Osteoblast (primary cell): ENCODE results near the gene TTLL12. TPM values are rescaled to one million over a fixed set of nuclear protein-coding genes. Genes with fewer than 3 reads are reported as not detected.

Experiments
- DNase-seq: peaks from one replicate; pipeline ENCODE4 v3.0.0; 2011; ENCODE audit warnings: low spot score, mixed read lengths; ENCODE audit not compliant: insufficient read length; ENCODE audit errors: missing footprints
- H2AFZ ChIP-seq: 2 replicates; pipeline ENCODE4 v1.6.0; 2011; ENCODE audit warnings: mild to moderate bottlenecking, low read length
- H3K27ac ChIP-seq: 2 replicates; pipeline ENCODE4 v1.5.1; 2011; ENCODE audit warnings: mild to moderate bottlenecking, low read depth, low read length, moderate library complexity
- H3K27me3 ChIP-seq: 2 replicates; pipeline ENCODE4 v1.6.0; 2012; ENCODE audit warnings: mild to moderate bottlenecking, control low read depth, inconsistent platforms, low read length, moderate library complexity; ENCODE audit not compliant: insufficient read depth
- H3K36me3 ChIP-seq: 2 replicates; pipeline ENCODE4 v1.5.1; 2011; ENCODE audit warnings: mild to moderate bottlenecking, low read length, control low read depth, moderate library complexity; ENCODE audit not compliant: insufficient read depth
- H3K4me1 ChIP-seq: 2 replicates; pipeline ENCODE4 v1.5.1; 2011; ENCODE audit warnings: mild to moderate bottlenecking, low read length, control low read depth, moderate library complexity; ENCODE audit not compliant: insufficient read depth
- H3K4me2 ChIP-seq: 2 replicates; pipeline ENCODE4 v1.6.0; 2011; ENCODE audit warnings: mild to moderate bottlenecking, low read length; ENCODE audit not compliant: insufficient read depth
- H3K4me3 ChIP-seq: fragments of 200-600 bp; sonication (generic); 3 replicates; pipeline ENCODE4 v1.5.1; 2012; ENCODE audit warnings: mild to moderate bottlenecking, low read length, inconsistent platforms; ENCODE audit not compliant: insufficient read depth
- H3K79me2 ChIP-seq: 2 replicates; pipeline ENCODE4 v1.6.0; 2012; ENCODE audit warnings: mild to moderate bottlenecking, low read length, control low read depth, inconsistent platforms; ENCODE audit not compliant: insufficient read depth
- H3K9me3 ChIP-seq: 2 replicates; pipeline ENCODE4 v1.5.1; 2011; ENCODE audit warnings: low read depth, low read length, control low read depth
- H4K20me1 ChIP-seq: 2 replicates; pipeline ENCODE4 v1.6.0; 2012; ENCODE audit warnings: mild to moderate bottlenecking, low read length, control low read depth; ENCODE audit not compliant: insufficient read depth
- CTCF ChIP-seq: IDR thresholded peaks from 2 replicates; pipeline ENCODE4 v1.5.1; 2011; ENCODE audit warnings: mild to moderate bottlenecking, low read depth, low read length, moderate library complexity; ENCODE audit errors: extremely low read depth
- total RNA-seq: library from RNA; depleted of rRNA; stranded (reverse); fragments of >200 nt; gene quantifications from 2 replicates; pipeline ENCODE4 v1.2.3, GENCODE V29; 2012

TTLL12 gene
- total RNA-seq, 1 donor, result 29.0 TPM

GRCh38 chr22:43174941-43175531, 11.9 kb downstream of the TTLL12 start:
- no peaks in the 10 kb centered on the region for H3K4me1 ChIP-seq
- no peak for TF ChIP-seq CTCF
- no peak overlapping the region for H3K27ac ChIP-seq
- no peaks in the 10 kb centered on the region for H3K79me2 ChIP-seq
- no peak overlapping the region for H3K4me2 ChIP-seq
- H3K36me3 ChIP-seq, result peaks cover 29% of the 10 kb centered on the region
- H3K4me3 ChIP-seq, result no peak overlapping the region
- H4K20me1 ChIP-seq, result no peaks in the 10 kb centered on the region
- H3K9me3 ChIP-seq, result no peaks in the 10 kb centered on the region
- H3K27me3 ChIP-seq, result no peaks in the 10 kb centered on the region
- H2AFZ ChIP-seq, result no peak overlapping the region
- DNase-seq, result peak; percentile 70

- no peaks in the 10 kb centered on the region for H3K4me1 ChIP-seq
- H3K27me3 ChIP-seq, result no peaks in the 10 kb centered on the region
- H2AFZ ChIP-seq, result no peak overlapping the region
- DNase-seq, result peak; percentile 79
- no peaks in the 10 kb centered on the region for H3K9me3 ChIP-seq
- TF ChIP-seq CTCF, result no peak
- no peaks in the 10 kb centered on the region for H4K20me1 ChIP-seq
- H3K4me3 ChIP-seq, result no peak overlapping the region
- peaks cover 24% of the 10 kb centered on the region for H3K36me3 ChIP-seq
- H3K79me2 ChIP-seq, result no peaks in the 10 kb centered on the region
- H3K27ac ChIP-seq, result no peak overlapping the region
- no peak overlapping the region for H3K4me2 ChIP-seq
Measured at GRCh38 chr22:43173976-43174720, 12.8 kb downstream of the TTLL12 start.

GRCh38 chr22:43173566-43173965, 13.4 kb downstream of the TTLL12 start:
- Histone ChIP-seq H3K27ac (no peak overlapping the region), H3K27me3 (no peaks in the 10 kb centered on the region), H3K9me3 (no peaks in the 10 kb centered on the region), H3K4me3 (no peak overlapping the region), H3K79me2 (no peaks in the 10 kb centered on the region), H3K4me1 (no peaks in the 10 kb centered on the region), H2AFZ (no peak overlapping the region), H3K4me2 (no peak overlapping the region), H4K20me1 (no peaks in the 10 kb centered on the region), H3K36me3 (peaks cover 18% of the 10 kb centered on the region)
- no peak for TF ChIP-seq CTCF
- DNase-seq, result peak; percentile 80

GRCh38 chr22:43172191-43172590, 14.7 kb downstream of the TTLL12 start:
- Histone ChIP-seq H3K27me3 (no peaks in the 10 kb centered on the region), H3K36me3 (peaks cover 18% of the 10 kb centered on the region), H2AFZ (no peak overlapping the region), H3K4me3 (no peak overlapping the region), H3K27ac (no peak overlapping the region), H4K20me1 (no peaks in the 10 kb centered on the region), H3K4me2 (no peak overlapping the region), H3K4me1 (peaks cover 3% of the 10 kb centered on the region), H3K79me2 (no peaks in the 10 kb centered on the region), H3K9me3 (no peaks in the 10 kb centered on the region)
- DNase-seq, result no peak
- no peak for TF ChIP-seq CTCF
